Left ventricle myocardium inferior (tissue), 1 donor: ENCODE data around the gene RPL11. TPM values are rescaled to one million over a fixed set of nuclear protein-coding genes. Genes with fewer than 3 reads are reported as not detected.

Experiments used
- DNase-seq: peaks from one replicate; pipeline ENCODE4 v3.0.0-alpha.2; 2020
- H3K27ac ChIP-seq: fragments of 200-600 bp; replicated peaks from 2 replicates; pipeline ENCODE4 v1.8.0; 2021
- H3K27me3 ChIP-seq: fragments of 200-600 bp; 2 replicates; pipeline ENCODE4 v1.8.0; 2021; ENCODE audit warnings: low read depth
- H3K36me3 ChIP-seq: fragments of 200-600 bp; 2 replicates; pipeline ENCODE4 v1.8.0; 2021
- H3K4me1 ChIP-seq: fragments of 200-600 bp; 2 replicates; pipeline ENCODE4 v1.8.0; 2021
- H3K4me3 ChIP-seq: fragments of 200-600 bp; 2 replicates; pipeline ENCODE4 v1.8.0; 2021; ENCODE audit warnings: mild to moderate bottlenecking, moderate library complexity
- H3K9me3 ChIP-seq: fragments of 200-600 bp; replicated peaks from 2 replicates; pipeline ENCODE4 v1.8.0; 2021
- intact Hi-C: fragments of 100-400 bp; cut with micrococcal nuclease; formaldehyde crosslinking; loops from one replicate; pipeline ENCODE4 v1.11.0; 2022
- total RNA-seq: library from RNA; stranded (reverse); fragmentation: NEBNext Ultra II Directional; extraction: Animal tissue kit (Norgen Biotek cat#: 25700); gene quantifications from one replicate; pipeline ENCODE4 v1.2.1, GENCODE V29; 2021
- TF ChIP-seq, protein P1 (sequence below): fragments of 200-600 bp; IDR thresholded peaks from 2 replicates; pipeline ENCODE4 v1.8.0; 2021; ENCODE audit warnings: antibody characterized with exemption, mild to moderate bottlenecking, borderline replicate concordance
- donor health status: DM: no; HTN: yes; CAD: no; lungs with severe emphysema.

Gene RPL11
- total RNA-seq, 1 donor from 2014 or later = 684 TPM

DNA sequence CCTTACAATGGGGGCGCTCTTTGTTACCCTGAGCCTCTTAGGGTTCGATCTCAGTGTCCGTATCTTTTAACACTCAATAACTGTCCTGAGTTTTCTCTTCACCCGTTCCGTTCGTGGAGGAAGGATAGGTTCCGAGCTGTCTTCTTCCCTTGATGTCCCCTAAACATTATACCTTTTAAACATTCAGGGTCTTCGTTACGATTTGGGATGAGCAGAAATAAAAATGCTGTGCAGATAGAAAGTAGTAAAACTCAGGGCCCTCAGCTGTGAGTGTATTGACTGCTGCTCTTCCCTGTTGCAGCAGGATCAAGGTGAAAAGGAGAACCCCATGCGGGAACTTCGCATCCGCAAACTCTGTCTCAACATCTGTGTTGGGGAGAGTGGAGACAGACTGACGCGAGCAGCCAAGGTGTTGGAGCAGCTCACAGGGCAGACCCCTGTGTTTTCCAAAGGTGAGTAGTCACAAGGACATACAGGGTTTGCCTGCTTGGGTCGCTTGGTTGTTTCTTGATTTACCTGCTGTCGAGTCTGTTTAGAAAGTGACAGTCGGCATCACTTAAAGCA lies 784 bp downstream of the RPL11 start:
- intact Hi-C loops = no loop called here
- Histone ChIP-seq H3K27me3 (no peaks in the 10 kb centered on the region), H3K9me3 (peaks cover 6% of the 10 kb centered on the region), H3K36me3 (peaks cover 49% of the 10 kb centered on the region), H3K4me3 (peak overlapping the region; percentile 93), H3K27ac (peak overlapping the region; percentile 82), H3K4me1 (peaks cover 58% of the 10 kb centered on the region)
- DNase-seq = no peak
- TF ChIP-seq, protein P1, sequence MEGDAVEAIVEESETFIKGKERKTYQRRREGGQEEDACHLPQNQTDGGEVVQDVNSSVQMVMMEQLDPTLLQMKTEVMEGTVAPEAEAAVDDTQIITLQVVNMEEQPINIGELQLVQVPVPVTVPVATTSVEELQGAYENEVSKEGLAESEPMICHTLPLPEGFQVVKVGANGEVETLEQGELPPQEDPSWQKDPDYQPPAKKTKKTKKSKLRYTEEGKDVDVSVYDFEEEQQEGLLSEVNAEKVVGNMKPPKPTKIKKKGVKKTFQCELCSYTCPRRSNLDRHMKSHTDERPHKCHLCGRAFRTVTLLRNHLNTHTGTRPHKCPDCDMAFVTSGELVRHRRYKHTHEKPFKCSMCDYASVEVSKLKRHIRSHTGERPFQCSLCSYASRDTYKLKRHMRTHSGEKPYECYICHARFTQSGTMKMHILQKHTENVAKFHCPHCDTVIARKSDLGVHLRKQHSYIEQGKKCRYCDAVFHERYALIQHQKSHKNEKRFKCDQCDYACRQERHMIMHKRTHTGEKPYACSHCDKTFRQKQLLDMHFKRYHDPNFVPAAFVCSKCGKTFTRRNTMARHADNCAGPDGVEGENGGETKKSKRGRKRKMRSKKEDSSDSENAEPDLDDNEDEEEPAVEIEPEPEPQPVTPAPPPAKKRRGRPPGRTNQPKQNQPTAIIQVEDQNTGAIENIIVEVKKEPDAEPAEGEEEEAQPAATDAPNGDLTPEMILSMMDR = no peak

DNA sequence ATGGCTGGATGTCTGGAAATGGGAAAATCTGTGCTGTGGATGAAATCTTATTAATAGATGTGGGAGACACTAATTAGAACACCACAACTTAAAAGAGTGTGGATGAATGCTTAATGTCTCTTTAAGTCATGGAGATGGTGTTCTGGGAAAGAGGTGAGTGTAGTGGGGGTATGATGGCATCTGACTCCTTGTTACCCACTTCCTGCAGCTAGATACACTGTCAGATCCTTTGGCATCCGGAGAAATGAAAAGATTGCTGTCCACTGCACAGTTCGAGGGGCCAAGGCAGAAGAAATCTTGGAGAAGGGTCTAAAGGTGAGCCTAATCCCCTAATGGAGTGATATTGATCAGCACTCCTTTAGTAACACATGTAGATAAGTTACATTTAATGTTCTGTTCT lies 2.0 kb downstream of the RPL11 start:
- intact Hi-C loops = no loop called here

DNA sequence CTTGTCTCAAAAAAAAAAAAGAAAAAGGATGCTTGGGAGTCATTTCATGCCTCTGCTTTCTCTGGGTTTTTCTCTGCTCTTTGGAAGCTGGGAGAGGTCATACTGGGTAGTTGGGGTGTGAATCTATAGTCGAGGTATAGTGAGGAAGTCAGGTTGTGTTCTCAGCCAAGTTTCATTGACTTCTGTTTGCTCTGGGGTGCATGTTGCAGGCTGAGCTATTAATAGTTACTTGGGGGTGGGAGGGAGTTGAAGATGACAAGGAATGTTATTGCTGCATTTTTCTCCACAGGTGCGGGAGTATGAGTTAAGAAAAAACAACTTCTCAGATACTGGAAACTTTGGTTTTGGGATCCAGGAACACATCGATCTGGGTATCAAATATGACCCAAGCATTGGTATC lies 2.8 kb downstream of the RPL11 start:
- intact Hi-C loops = no loop called here
- Histone ChIP-seq H3K36me3 (peaks cover 68% of the 10 kb centered on the region), H3K4me1 (peaks cover 70% of the 10 kb centered on the region), H3K27me3 (no peaks in the 10 kb centered on the region), H3K27ac (no peak overlapping the region), H3K9me3 (no peaks in the 10 kb centered on the region), H3K4me3 (no peak overlapping the region)
- TF ChIP-seq, protein P1 = no peak
- no peak for DNase-seq

More for the DNA sequence above, 2.0 kb downstream of the RPL11 start:
- TF ChIP-seq, protein P1 = no peak
- Histone ChIP-seq H3K9me3 (no peaks in the 10 kb centered on the region), H3K27ac (no peak overlapping the region), H3K4me1 (peaks cover 70% of the 10 kb centered on the region), H3K4me3 (peak overlapping the region; percentile 93), H3K36me3 (peaks cover 61% of the 10 kb centered on the region), H3K27me3 (no peaks in the 10 kb centered on the region)
- no peak for DNase-seq

DNA sequence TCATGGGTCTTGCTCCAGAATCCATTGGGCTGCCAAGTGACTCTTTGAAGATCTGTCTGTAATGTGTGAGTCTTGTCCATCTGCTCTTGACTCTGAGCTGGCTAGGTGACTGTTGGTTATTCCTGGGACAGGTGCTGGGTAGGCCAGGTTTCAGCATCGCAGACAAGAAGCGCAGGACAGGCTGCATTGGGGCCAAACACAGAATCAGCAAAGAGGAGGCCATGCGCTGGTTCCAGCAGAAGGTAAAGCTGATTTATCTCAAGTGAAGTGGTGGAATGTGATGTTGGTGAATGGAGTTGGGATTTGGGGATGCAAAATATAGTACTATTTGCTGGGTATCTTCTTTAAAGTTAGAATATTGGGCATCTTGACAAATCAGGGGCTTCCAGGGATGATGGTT lies 4.1 kb downstream of the RPL11 start:
- Histone ChIP-seq H3K27me3 (no peaks in the 10 kb centered on the region), H3K4me3 (no peak overlapping the region), H3K4me1 (peaks cover 70% of the 10 kb centered on the region), H3K9me3 (no peaks in the 10 kb centered on the region), H3K36me3 (peaks cover 81% of the 10 kb centered on the region), H3K27ac (no peak overlapping the region)
- TF ChIP-seq, protein P1 = no peak
- intact Hi-C loops = no loop called here
- no peak for DNase-seq

DNA sequence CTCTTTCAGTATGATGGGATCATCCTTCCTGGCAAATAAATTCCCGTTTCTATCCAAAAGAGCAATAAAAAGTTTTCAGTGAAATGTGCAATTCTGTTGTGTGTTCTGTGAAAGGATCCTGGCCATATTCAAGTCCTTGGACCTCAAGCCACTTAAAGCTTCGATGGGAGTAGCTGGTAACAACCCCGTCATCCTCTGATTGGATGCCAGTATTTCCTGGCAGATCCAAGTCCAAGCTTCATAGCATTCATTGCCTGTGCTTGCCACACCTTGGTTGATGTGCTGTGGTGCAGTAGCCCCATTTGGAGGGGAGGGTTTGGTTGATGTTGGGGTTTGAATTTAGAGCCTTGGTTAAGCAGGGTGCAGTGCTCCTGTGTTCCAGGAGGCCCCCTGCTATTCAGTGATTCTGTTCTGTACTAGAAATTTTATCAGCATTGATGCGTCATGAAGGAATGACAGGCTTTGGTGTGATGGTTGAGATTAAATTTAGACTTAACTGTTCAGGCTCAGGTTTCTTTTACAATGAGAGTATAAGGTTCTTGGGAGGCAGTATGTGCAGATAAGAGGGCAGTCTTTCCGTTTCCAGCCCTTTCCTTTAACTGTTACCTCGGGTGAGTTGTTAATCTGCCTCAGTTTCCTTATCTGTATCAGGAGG lies 4.9 kb downstream of the RPL11 start:
- H3K27ac ChIP-seq = no peak overlapping the region
- intact Hi-C loops = no loop called here

More for the DNA sequence above, 4.9 kb downstream of the RPL11 start:
- H3K36me3 ChIP-seq = peaks cover 89% of the 10 kb centered on the region
- DNase-seq = no peak
- peaks cover 66% of the 10 kb centered on the region for H3K4me1 ChIP-seq
- no peak overlapping the region for H3K4me3 ChIP-seq
- H3K27me3 ChIP-seq = no peaks in the 10 kb centered on the region
- TF ChIP-seq, protein P1 = no peak
- no peaks in the 10 kb centered on the region for H3K9me3 ChIP-seq
